ENCODE results near the gene GJB2. TPM values are rescaled to one million over a fixed set of nuclear protein-coding genes. Genes with fewer than 3 reads are reported as not detected.

Gene GJB2
- total RNA-seq, 2 experiments from 2014 or later = 0.26 to 0.32 TPM

- H3K4me3 Mint-ChIP-seq = no peak overlapping the region
- no peak for ATAC-seq
- H3K9me3 Mint-ChIP-seq (ENCODE audit: insufficient read depth) = no peaks in the 10 kb centered on the region
- H3K27me3 Mint-ChIP-seq (ENCODE audit: low read depth) = peaks cover 42% of the 10 kb centered on the region
- ChIA-PET POLR2A (no interaction called here), CTCF (no interaction called here)
- no peak overlapping the region for H3K27ac Mint-ChIP-seq
- no peak for DNase-seq
- H3K36me3 Mint-ChIP-seq (ENCODE audit: low read depth) = no peaks in the 10 kb centered on the region
- peaks cover 3% of the 10 kb centered on the region for H3K4me1 Mint-ChIP-seq (ENCODE audit: low read depth)
Observed at GRCh38 chr13:20145521-20145920, 47.2 kb downstream of the GJB2 start.

- no peak for ATAC-seq
- peaks cover 45% of the 10 kb centered on the region for H3K27me3 Mint-ChIP-seq (ENCODE audit: low read depth)
- H3K9me3 Mint-ChIP-seq (ENCODE audit: insufficient read depth) = no peaks in the 10 kb centered on the region
- no peak overlapping the region for H3K4me3 Mint-ChIP-seq
- ChIA-PET POLR2A (no interaction called here), CTCF (no interaction called here)
- no peaks in the 10 kb centered on the region for H3K36me3 Mint-ChIP-seq (ENCODE audit: low read depth)
- DNase-seq = no peak
- H3K27ac Mint-ChIP-seq = no peak overlapping the region
- H3K4me1 Mint-ChIP-seq (ENCODE audit: low read depth) = peaks cover 3% of the 10 kb centered on the region
Observed at GRCh38 chr13:20144141-20144850, 48.4 kb downstream of the GJB2 start.

- ATAC-seq = no peak
- Mint-ChIP-seq H3K27ac (no peak overlapping the region), H3K4me3 (no peak overlapping the region), H3K4me1 (ENCODE audit: low read depth) (peaks cover 3% of the 10 kb centered on the region), H3K9me3 (ENCODE audit: insufficient read depth) (no peaks in the 10 kb centered on the region), H3K36me3 (ENCODE audit: low read depth) (no peaks in the 10 kb centered on the region), H3K27me3 (ENCODE audit: low read depth) (peaks cover 48% of the 10 kb centered on the region)
- no peak for DNase-seq
- CTCF ChIA-PET = no interaction called here
- POLR2A ChIA-PET = no interaction called here
Observed at GRCh38 chr13:20142927-20143480, 49.7 kb downstream of the GJB2 start.

GRCh38 chr13:20142023-20142926 lies 50.5 kb downstream of the GJB2 start:
- no peak overlapping the region for H3K27ac Mint-ChIP-seq
- no peaks in the 10 kb centered on the region for H3K9me3 Mint-ChIP-seq (ENCODE audit: insufficient read depth)
- POLR2A ChIA-PET = interaction anchor here (0.6 kb wide), 1 partner anchor 23 kb away, joined by 3 read pairs; no protein-coding TSS in a partner anchor
- H3K4me3 Mint-ChIP-seq = no peak overlapping the region
- H3K4me1 Mint-ChIP-seq (ENCODE audit: low read depth) = peaks cover 3% of the 10 kb centered on the region
- DNase-seq = no peak
- CTCF ChIA-PET = no interaction called here
- peaks cover 46% of the 10 kb centered on the region for H3K27me3 Mint-ChIP-seq (ENCODE audit: low read depth)
- no peaks in the 10 kb centered on the region for H3K36me3 Mint-ChIP-seq (ENCODE audit: low read depth)
- no peak for ATAC-seq

GRCh38 chr13:20141238-20142022 lies 51.3 kb downstream of the GJB2 start:
- Mint-ChIP-seq H3K27me3 (ENCODE audit: low read depth) (peaks cover 50% of the 10 kb centered on the region), H3K4me3 (no peak overlapping the region), H3K27ac (no peak overlapping the region), H3K9me3 (ENCODE audit: insufficient read depth) (no peaks in the 10 kb centered on the region), H3K36me3 (ENCODE audit: low read depth) (no peaks in the 10 kb centered on the region), H3K4me1 (ENCODE audit: low read depth) (peaks cover 9% of the 10 kb centered on the region)
- DNase-seq (no peak), ATAC-seq (no peak)
- POLR2A ChIA-PET = interaction anchor here (0.6 to 0.9 kb wide), 2 partner anchors 13 to 22 kb away, joined by 3 read pairs; no protein-coding TSS in a partner anchor
- CTCF ChIA-PET = no interaction called here

GRCh38 chr13:20140487-20140886 lies 52.3 kb downstream of the GJB2 start:
- Mint-ChIP-seq H3K27ac (no peak overlapping the region), H3K27me3 (ENCODE audit: low read depth) (peaks cover 50% of the 10 kb centered on the region), H3K4me1 (ENCODE audit: low read depth) (peaks cover 11% of the 10 kb centered on the region), H3K36me3 (ENCODE audit: low read depth) (no peaks in the 10 kb centered on the region), H3K4me3 (no peak overlapping the region), H3K9me3 (ENCODE audit: insufficient read depth) (no peaks in the 10 kb centered on the region)
- ChIA-PET CTCF (interaction anchor here (1.3 kb wide), 1 partner anchor 12 kb away, joined by 3 read pairs; no protein-coding TSS in a partner anchor), POLR2A (interaction anchor here (0.9 kb wide), 1 partner anchor 12 kb away, joined by 3 read pairs; no protein-coding TSS in a partner anchor)
- ATAC-seq (no peak), DNase-seq (no peak)

- no peaks in the 10 kb centered on the region for H3K9me3 Mint-ChIP-seq (ENCODE audit: insufficient read depth)
- H3K4me1 Mint-ChIP-seq (ENCODE audit: low read depth) = peaks cover 9% of the 10 kb centered on the region
- H3K4me3 Mint-ChIP-seq = no peak overlapping the region
- ChIA-PET CTCF (interaction anchor here (0.6 kb wide), 1 partner anchor 151 kb away, joined by 3 read pairs; no protein-coding TSS in a partner anchor), POLR2A (no interaction called here)
- ATAC-seq (no peak), DNase-seq (no peak)
- H3K27ac Mint-ChIP-seq = no peak overlapping the region
- H3K36me3 Mint-ChIP-seq (ENCODE audit: low read depth) = no peaks in the 10 kb centered on the region
- H3K27me3 Mint-ChIP-seq (ENCODE audit: low read depth) = peaks cover 42% of the 10 kb centered on the region
Observed at GRCh38 chr13:20137875-20138274, 54.9 kb downstream of the GJB2 start.

Other genes starting within 250 kb of the GJB2 start
- 10 to 100 TPM; 45.6 to 51.8 TPM for gene ZMYM2, start 234.2 kb downstream of the GJB2 start, total RNA-seq
- gene GJA3, start 31.9 kb downstream of the GJB2 start, total RNA-seq = under 1 TPM in 1 of 2 experiments, not detected in 1; 0.16 TPM
- 1 to 10 TPM; 1.7 to 1.9 TPM for gene GJB6, start 39.4 kb upstream of the GJB2 start, total RNA-seq

Data from activated CD8-positive, alpha-beta T cell treated with anti-CD3 and anti-CD28 coated beads, Interleukin-2, amount 10 ng/mL, durations not matched to agents 7 days and 5 days (primary cell).